Measurements from ENCODE around the gene ABO.
"Not testable (repeated sequence)": the region's sequence is repeated elsewhere in the genome, so short reads cannot be mapped to it uniquely, and the experiment has no call there.

ABO gene

DNA sequence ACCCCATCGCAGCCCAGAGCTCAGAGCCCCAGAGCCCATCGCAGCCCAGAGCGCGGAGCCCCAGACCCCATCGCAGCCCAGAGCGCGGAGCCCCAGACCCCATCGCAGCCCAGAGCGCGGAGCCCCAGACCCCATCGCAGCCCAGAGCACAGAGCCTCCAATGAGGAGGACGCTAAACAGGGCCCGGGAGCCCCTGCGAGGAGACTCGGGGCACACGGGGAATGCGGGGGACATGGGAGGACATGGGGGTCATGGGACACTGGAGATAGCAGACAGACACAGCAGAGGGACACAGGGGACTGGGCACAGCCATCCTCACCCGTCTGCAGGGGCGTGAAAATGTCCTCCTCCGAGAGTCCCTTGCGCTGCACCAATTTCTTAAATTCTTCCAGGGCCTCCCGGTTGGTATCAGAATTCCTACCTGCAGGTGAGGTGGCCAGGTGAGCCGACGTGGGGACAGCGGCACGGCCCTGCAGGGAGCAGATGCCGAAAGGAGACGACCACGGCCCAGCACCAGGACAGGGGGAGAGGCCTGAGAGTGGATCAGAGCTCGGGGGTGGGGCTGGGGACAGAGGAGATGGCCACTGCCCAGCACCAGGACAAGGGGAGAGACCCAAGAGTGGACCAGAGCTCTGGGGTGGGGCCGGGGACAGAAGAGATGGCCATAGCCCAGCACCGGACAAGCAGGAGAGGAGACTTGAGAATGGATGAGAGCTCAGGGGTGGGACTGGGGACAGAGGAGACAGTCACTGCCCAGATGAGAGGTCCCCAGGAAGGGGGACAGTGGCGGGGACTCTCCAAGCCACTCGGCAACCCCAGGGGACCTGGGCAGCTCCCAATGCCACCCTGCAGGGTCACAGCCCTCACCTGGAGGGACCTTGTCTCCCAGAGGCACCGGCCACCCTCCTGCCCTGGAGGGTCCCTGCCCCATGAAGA, 68.7 kb downstream of the ABO start:
- TF ChIP-seq, protein P1, sequence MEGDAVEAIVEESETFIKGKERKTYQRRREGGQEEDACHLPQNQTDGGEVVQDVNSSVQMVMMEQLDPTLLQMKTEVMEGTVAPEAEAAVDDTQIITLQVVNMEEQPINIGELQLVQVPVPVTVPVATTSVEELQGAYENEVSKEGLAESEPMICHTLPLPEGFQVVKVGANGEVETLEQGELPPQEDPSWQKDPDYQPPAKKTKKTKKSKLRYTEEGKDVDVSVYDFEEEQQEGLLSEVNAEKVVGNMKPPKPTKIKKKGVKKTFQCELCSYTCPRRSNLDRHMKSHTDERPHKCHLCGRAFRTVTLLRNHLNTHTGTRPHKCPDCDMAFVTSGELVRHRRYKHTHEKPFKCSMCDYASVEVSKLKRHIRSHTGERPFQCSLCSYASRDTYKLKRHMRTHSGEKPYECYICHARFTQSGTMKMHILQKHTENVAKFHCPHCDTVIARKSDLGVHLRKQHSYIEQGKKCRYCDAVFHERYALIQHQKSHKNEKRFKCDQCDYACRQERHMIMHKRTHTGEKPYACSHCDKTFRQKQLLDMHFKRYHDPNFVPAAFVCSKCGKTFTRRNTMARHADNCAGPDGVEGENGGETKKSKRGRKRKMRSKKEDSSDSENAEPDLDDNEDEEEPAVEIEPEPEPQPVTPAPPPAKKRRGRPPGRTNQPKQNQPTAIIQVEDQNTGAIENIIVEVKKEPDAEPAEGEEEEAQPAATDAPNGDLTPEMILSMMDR (IDR thresholded peaks at IDR 0.05; ENCODE audit: extremely low read depth, missing control alignments): no peak

DNA sequence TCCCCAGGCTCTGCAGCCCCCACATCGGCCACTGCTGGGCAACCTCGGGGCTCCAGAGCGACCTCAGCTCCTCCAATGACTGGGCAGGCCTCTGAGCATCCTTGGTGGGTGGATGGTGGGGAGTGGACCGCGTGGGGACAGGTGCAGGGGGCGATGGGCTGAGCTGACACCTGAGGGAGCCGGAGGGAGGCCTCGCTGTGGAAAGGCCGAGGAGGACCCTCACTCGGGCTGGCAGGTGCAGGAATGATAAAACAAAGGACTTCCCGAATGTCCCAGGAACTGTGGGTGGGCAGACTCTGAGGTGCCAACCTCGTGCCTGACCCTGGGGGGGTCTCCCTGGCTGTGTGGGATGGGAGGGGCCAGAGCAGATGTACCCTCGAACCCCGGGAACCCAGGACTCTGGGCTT, 69.5 kb downstream of the ABO start:
- not testable (repeated sequence) for DNase-seq (ENCODE audit: low spot score)

More for the DNA sequence above, 68.7 kb downstream of the ABO start:
- no peak for DNase-seq (ENCODE audit: low spot score)
